ENCODE results near the gene WBP11. TPM values are rescaled to one million over a fixed set of nuclear protein-coding genes. Genes with fewer than 3 reads are reported as not detected.

Gene WBP11
- total RNA-seq, 1 experiment from 2014 or later = 21.4 TPM

GRCh38 chr12:14770496-14771461, 32.5 kb downstream of the WBP11 start:
- H3K79me2 ChIP-seq (ENCODE audit: low read length) = peaks cover 45% of the 10 kb centered on the region
- H3K4me1 ChIP-seq (ENCODE audit: insufficient read depth, low read length) = peaks cover 25% of the 10 kb centered on the region
- no peaks in the 10 kb centered on the region for H3K27me3 ChIP-seq (ENCODE audit: low read length)
- ChIA-PET CTCF (interaction anchor here (1.2 kb wide), 1 partner anchor 32 kb away, joined by 4 read pairs; the partner anchor contains the start of genes C12orf60 and WBP11), POLR2A (ENCODE audit: unreplicated experiment) (interaction anchor here (0.6 to 0.8 kb wide), 2 partner anchors 32 to 67 kb away, joined by 3 to 9 read pairs; partner anchors contain the start of gene WBP11)
- TF ChIP-seq EZH2phosphoT487 (IDR thresholded peaks at IDR 0.05; ENCODE audit: borderline replicate concordance, low read length) = no peak
- H3K4me2 ChIP-seq (ENCODE audit: low read length) = peak overlapping the region; percentile 95
- H3K27ac ChIP-seq (ENCODE audit: low read length) = peak overlapping the region; percentile 74
- no peaks in the 10 kb centered on the region; the same call in 1 of the 2 replicates for H4K20me1 ChIP-seq (ENCODE audit: low read length)
- intact Hi-C loops (cut with micrococcal nuclease) = loop anchor here (1.0 to 2.0 kb wide), 2 partner anchors 33 to 48 kb away; partner anchors contain the start of genes C12orf60 and WBP11
- H3K4me3 ChIP-seq (ENCODE audit: low read length) = peak overlapping the region; percentile 97
- ATAC-seq (peak; percentile 23), DNase-seq (peak; percentile 98)
- H2AFZ ChIP-seq (ENCODE audit: low read length) = peak overlapping the region; percentile 67
- H3K36me3 ChIP-seq (ENCODE audit: low read depth, low read length) = no peaks in the 10 kb centered on the region
- TSS peak; percentile 77 for BruUV-seq (replicated peaks)
- H3K9ac ChIP-seq (ENCODE audit: low read length) = peak overlapping the region; percentile 84
- no peaks in the 10 kb centered on the region for H3F3A ChIP-seq (ENCODE audit: low read length, unreplicated experiment)
- H3K9me3 ChIP-seq (ENCODE audit: low read length) = no peaks in the 10 kb centered on the region
- H3K9me2 ChIP-seq (replicated peaks; ENCODE audit: low read length) = no peaks in the 10 kb centered on the region

DNA sequence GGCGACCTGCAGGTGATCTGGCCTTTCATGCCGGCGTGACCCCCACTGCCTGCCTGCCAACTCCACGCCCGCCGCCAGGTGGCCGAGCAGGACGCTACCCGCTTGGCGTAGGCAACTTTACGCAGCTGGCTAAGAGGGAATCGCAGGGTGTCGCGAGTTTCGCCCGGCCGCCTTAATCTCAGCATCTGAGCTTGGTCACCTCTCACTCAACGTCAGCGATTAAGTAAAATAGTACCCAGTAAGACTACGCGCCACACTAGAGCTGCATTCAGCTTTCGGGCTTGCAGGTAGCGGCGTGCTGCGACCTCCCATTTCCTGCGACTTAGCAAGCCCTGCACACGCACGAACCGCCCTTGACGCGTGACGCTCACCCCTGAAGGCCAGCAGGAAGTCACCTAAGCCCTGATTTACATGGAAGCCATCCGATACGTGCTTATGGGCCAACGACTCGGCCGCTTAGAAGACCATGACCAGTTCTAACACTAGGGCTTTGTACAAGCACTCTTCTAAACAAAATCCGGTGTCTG, 33.2 kb downstream of the WBP11 start:
- Histone ChIP-seq H3F3A (ENCODE audit: low read length, unreplicated experiment) (no peaks in the 10 kb centered on the region), H3K36me3 (ENCODE audit: low read depth, low read length) (no peaks in the 10 kb centered on the region), H3K79me2 (ENCODE audit: low read length) (peaks cover 37% of the 10 kb centered on the region), H2AFZ (ENCODE audit: low read length) (peak overlapping the region; percentile 63), H3K4me2 (ENCODE audit: low read length) (peak overlapping the region; percentile 95), H3K9ac (ENCODE audit: low read length) (peak overlapping the region; percentile 84), H4K20me1 (ENCODE audit: low read length) (no peaks in the 10 kb centered on the region; the same call in 1 of the 2 replicates), H3K9me3 (ENCODE audit: low read length) (no peaks in the 10 kb centered on the region), H3K4me3 (ENCODE audit: low read length) (peak overlapping the region; percentile 97), H3K27me3 (ENCODE audit: low read length) (no peaks in the 10 kb centered on the region), H3K27ac (ENCODE audit: low read length) (peak overlapping the region; percentile 74), H3K9me2 (replicated peaks; ENCODE audit: low read length) (no peaks in the 10 kb centered on the region), H3K4me1 (ENCODE audit: insufficient read depth, low read length) (peaks cover 22% of the 10 kb centered on the region)
- no peak for TF ChIP-seq EZH2phosphoT487 (IDR thresholded peaks at IDR 0.05; ENCODE audit: borderline replicate concordance, low read length)
- no peak for TF ChIP-seq EZH2 (IDR thresholded peaks at IDR 0.05; ENCODE audit: low read length, unreplicated experiment)
- TF ChIP-seq, protein P1, sequence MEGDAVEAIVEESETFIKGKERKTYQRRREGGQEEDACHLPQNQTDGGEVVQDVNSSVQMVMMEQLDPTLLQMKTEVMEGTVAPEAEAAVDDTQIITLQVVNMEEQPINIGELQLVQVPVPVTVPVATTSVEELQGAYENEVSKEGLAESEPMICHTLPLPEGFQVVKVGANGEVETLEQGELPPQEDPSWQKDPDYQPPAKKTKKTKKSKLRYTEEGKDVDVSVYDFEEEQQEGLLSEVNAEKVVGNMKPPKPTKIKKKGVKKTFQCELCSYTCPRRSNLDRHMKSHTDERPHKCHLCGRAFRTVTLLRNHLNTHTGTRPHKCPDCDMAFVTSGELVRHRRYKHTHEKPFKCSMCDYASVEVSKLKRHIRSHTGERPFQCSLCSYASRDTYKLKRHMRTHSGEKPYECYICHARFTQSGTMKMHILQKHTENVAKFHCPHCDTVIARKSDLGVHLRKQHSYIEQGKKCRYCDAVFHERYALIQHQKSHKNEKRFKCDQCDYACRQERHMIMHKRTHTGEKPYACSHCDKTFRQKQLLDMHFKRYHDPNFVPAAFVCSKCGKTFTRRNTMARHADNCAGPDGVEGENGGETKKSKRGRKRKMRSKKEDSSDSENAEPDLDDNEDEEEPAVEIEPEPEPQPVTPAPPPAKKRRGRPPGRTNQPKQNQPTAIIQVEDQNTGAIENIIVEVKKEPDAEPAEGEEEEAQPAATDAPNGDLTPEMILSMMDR (conservative IDR thresholded peaks at IDR 0.05; ENCODE audit: low read depth, low read length) = peak; percentile 67
- DNase-seq (peak; percentile 70), ATAC-seq (peak; percentile 33)
- no TSS peak for BruUV-seq (replicated peaks)
- ChIA-PET POLR2A (ENCODE audit: unreplicated experiment) (no interaction called here), CTCF (no interaction called here)
- intact Hi-C loops (cut with micrococcal nuclease) = loop anchor here (2.0 kb wide), 1 partner anchor 47 kb away; no protein-coding TSS in a partner anchor

DNA sequence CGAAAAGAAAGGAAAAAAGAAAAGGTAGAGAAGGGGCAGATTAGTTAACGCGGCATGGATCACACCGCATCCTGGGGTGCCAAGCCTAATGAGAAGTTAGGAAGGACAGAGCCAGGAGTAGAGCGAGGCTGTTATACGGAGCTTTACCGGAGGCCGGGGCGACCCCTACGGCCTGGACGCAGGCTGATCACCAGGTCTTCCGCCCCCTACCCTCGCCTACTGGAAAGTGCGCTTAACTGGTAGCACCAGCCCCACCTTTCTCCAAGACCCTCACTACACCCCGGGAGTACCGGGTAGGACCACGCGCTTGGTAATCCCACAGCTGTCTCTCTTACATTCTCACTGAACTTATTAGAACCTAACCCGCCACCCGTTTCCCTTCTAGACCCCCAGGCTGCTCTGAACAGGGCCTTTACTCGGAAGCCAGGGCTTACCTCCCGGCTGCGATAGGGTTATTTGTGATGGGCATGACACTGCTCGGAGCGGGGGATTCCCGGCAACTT, 33.8 kb downstream of the WBP11 start:
- TF ChIP-seq EZH2 (IDR thresholded peaks at IDR 0.05; ENCODE audit: low read length, unreplicated experiment) (no peak), EZH2phosphoT487 (IDR thresholded peaks at IDR 0.05; ENCODE audit: borderline replicate concordance, low read length) (no peak)
- TF ChIP-seq, protein P1 (conservative IDR thresholded peaks at IDR 0.05; ENCODE audit: low read depth, low read length) = no peak
- peaks cover 32% of the 10 kb centered on the region for H3K79me2 ChIP-seq (ENCODE audit: low read length)
- peak overlapping the region; percentile 97 for H3K4me3 ChIP-seq (ENCODE audit: low read length)
- ChIA-PET POLR2A (ENCODE audit: unreplicated experiment) (no interaction called here), CTCF (interaction anchor here (0.6 kb wide), 1 partner anchor 64 kb away, joined by 3 read pairs; no protein-coding TSS in a partner anchor)
- H2AFZ ChIP-seq (ENCODE audit: low read length) = peak overlapping the region; percentile 63; the same call in 1 of the 2 replicates
- H3K9ac ChIP-seq (ENCODE audit: low read length) = peak overlapping the region; percentile 84
- intact Hi-C loops (cut with micrococcal nuclease) = no loop called here
- no peaks in the 10 kb centered on the region for H3K36me3 ChIP-seq (ENCODE audit: low read depth, low read length)
- H4K20me1 ChIP-seq (ENCODE audit: low read length) = no peaks in the 10 kb centered on the region; the same call in 1 of the 2 replicates
- DNase-seq (no peak), ATAC-seq (no peak)
- H3K9me2 ChIP-seq (replicated peaks; ENCODE audit: low read length) = no peaks in the 10 kb centered on the region
- H3K4me1 ChIP-seq (ENCODE audit: insufficient read depth, low read length) = peaks cover 22% of the 10 kb centered on the region
- H3F3A ChIP-seq (ENCODE audit: low read length, unreplicated experiment) = no peaks in the 10 kb centered on the region
- H3K27ac ChIP-seq (ENCODE audit: low read length) = peak overlapping the region; percentile 74
- no peaks in the 10 kb centered on the region for H3K9me3 ChIP-seq (ENCODE audit: low read length)
- peak overlapping the region; percentile 95 for H3K4me2 ChIP-seq (ENCODE audit: low read length)
- BruUV-seq (replicated peaks) = no TSS peak
- H3K27me3 ChIP-seq (ENCODE audit: low read length) = no peaks in the 10 kb centered on the region
